ENCODE results near the gene GABRR2. TPM values are rescaled to one million over a fixed set of nuclear protein-coding genes. Genes with fewer than 3 reads are reported as not detected.

GABRR2 gene
- total RNA-seq, 1 donor from 2014 or later = 0.32 TPM

GRCh38 chr6:89255417-89255816 is 59.7 kb downstream of the GABRR2 start:
- no peak for DNase-seq (ENCODE audit: low spot score in 2 of 2)
- intact Hi-C loops (cut with DNase I) = no loop called here
- Histone ChIP-seq H3K4me3 (no peak overlapping the region), H3K36me3 (no peaks in the 10 kb centered on the region), H3K27ac (no peak overlapping the region), H3K9me3 (no peaks in the 10 kb centered on the region), H3K27me3 (no peaks in the 10 kb centered on the region), H3K4me1 (no peaks in the 10 kb centered on the region)
- no peak for TF ChIP-seq CTCF (IDR thresholded peaks at IDR 0.05)

- DNase-seq (ENCODE audit: low spot score in 2 of 2) = no peak
- H3K36me3 ChIP-seq = no peaks in the 10 kb centered on the region
- no peak overlapping the region for H3K4me3 ChIP-seq
- intact Hi-C loops (cut with DNase I) = no loop called here
- no peaks in the 10 kb centered on the region for H3K9me3 ChIP-seq
- TF ChIP-seq CTCF (IDR thresholded peaks at IDR 0.05) = no peak
- no peaks in the 10 kb centered on the region for H3K4me1 ChIP-seq
- no peak overlapping the region for H3K27ac ChIP-seq
- no peaks in the 10 kb centered on the region for H3K27me3 ChIP-seq
Observed at GRCh38 chr6:89254569-89254968, 60.5 kb downstream of the GABRR2 start.

GRCh38 chr6:89252907-89253306 is 62.2 kb downstream of the GABRR2 start:
- TF ChIP-seq CTCF (IDR thresholded peaks at IDR 0.05) = no peak

GRCh38 chr6:89251976-89252375 is 63.1 kb downstream of the GABRR2 start:
- intact Hi-C loops (cut with DNase I) = no loop called here
- no peak overlapping the region for H3K4me3 ChIP-seq
- no peak overlapping the region for H3K27ac ChIP-seq
- TF ChIP-seq CTCF (IDR thresholded peaks at IDR 0.05) = no peak
- H3K9me3 ChIP-seq = no peaks in the 10 kb centered on the region
- DNase-seq (ENCODE audit: low spot score in 2 of 2) = no peak
- H3K36me3 ChIP-seq = no peaks in the 10 kb centered on the region
- no peaks in the 10 kb centered on the region for H3K4me1 ChIP-seq
- H3K27me3 ChIP-seq = no peaks in the 10 kb centered on the region

More at GRCh38 chr6:89252907-89253306, 62.2 kb downstream of the GABRR2 start:
- DNase-seq (ENCODE audit: low spot score in 2 of 2) = no peak
- no peaks in the 10 kb centered on the region for H3K36me3 ChIP-seq
- no peaks in the 10 kb centered on the region for H3K27me3 ChIP-seq
- intact Hi-C loops (cut with DNase I) = no loop called here
- no peaks in the 10 kb centered on the region for H3K9me3 ChIP-seq
- H3K4me1 ChIP-seq = no peaks in the 10 kb centered on the region
- H3K27ac ChIP-seq = no peak overlapping the region
- H3K4me3 ChIP-seq = no peak overlapping the region

GRCh38 chr6:89251170-89251569 is 63.9 kb downstream of the GABRR2 start:
- no peak for TF ChIP-seq CTCF (IDR thresholded peaks at IDR 0.05)
- intact Hi-C loops (cut with DNase I) = no loop called here
- H3K36me3 ChIP-seq = no peaks in the 10 kb centered on the region
- H3K27ac ChIP-seq = no peak overlapping the region
- no peak overlapping the region for H3K4me3 ChIP-seq
- no peaks in the 10 kb centered on the region for H3K4me1 ChIP-seq
- no peaks in the 10 kb centered on the region for H3K9me3 ChIP-seq
- no peak for DNase-seq (ENCODE audit: low spot score in 2 of 2)
- H3K27me3 ChIP-seq = no peaks in the 10 kb centered on the region

- DNase-seq (ENCODE audit: low spot score in 2 of 2) = no peak
- H3K27me3 ChIP-seq = no peaks in the 10 kb centered on the region
- intact Hi-C loops (cut with DNase I) = no loop called here
- H3K4me3 ChIP-seq = no peak overlapping the region
- H3K36me3 ChIP-seq = no peaks in the 10 kb centered on the region
- H3K27ac ChIP-seq = no peak overlapping the region
- H3K9me3 ChIP-seq = no peaks in the 10 kb centered on the region
- no peak for TF ChIP-seq CTCF (IDR thresholded peaks at IDR 0.05)
- H3K4me1 ChIP-seq = no peaks in the 10 kb centered on the region
Observed at GRCh38 chr6:89250239-89250638, 64.9 kb downstream of the GABRR2 start.
